ENCODE measurements around the gene TACR1.

DNA sequence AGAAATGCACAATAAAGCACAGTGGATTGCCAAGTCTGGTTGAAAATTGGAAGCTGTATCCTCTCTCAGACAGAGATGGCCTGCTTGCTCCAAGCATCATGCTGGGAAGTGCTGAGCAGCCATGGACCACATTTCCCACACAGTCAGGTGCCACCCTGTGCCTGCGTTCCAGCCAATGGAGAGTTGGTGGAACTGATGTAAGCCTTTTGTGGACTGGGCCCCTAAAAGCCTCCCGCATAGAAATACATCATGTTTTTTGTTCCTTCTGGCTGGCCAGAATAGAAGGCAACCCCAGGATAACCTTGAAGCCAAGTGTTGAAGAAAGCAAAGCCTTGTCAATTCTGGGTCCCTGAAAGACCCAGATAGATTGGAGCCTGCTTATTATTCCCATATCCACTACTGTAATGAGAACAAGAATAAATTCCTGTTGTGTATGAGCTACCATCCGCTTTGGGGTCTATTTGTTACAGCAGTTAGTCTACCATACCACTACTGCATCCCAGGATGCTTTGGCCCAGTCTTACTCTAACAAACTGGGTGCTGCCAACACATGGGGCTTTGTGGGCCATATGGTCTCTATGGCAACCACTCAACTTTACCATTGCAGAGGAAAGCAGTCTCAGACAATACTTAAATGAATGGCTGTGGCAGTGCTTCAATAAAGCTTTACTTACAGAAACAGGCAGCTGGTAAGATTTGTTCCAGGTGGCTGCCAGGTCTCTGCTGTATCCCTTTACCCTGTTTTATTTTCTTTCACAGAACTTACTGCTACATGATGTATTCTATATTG lies 175.5 kb downstream of the TACR1 start:
- TF ChIP-seq TAF1 (IDR thresholded peaks at IDR 0.05; ENCODE audit: low read depth, low read length) = no peak
- no peak for TF ChIP-seq POLR2AphosphoS5 (IDR thresholded peaks at IDR 0.05; ENCODE audit: low read depth, low read length)
- no peak for TF ChIP-seq POLR2A (IDR thresholded peaks at IDR 0.05; ENCODE audit: low read depth, low read length)
